Epidermal melanocyte (primary cell): ENCODE results near the gene PDE4A.
A peak's percentile ranks its signal among the peaks of the same experiment; 100 is the strongest.
"Not testable (repeated sequence)": the region's sequence is repeated elsewhere in the genome, so short reads cannot be mapped to it uniquely, and the experiment has no call there.

Source experiments
- DNase-seq: peaks from one replicate; pipeline ENCODE4 v3.0.0; 2011; ENCODE audit warnings: low spot score; ENCODE audit not compliant: insufficient read length

Gene PDE4A

DNA sequence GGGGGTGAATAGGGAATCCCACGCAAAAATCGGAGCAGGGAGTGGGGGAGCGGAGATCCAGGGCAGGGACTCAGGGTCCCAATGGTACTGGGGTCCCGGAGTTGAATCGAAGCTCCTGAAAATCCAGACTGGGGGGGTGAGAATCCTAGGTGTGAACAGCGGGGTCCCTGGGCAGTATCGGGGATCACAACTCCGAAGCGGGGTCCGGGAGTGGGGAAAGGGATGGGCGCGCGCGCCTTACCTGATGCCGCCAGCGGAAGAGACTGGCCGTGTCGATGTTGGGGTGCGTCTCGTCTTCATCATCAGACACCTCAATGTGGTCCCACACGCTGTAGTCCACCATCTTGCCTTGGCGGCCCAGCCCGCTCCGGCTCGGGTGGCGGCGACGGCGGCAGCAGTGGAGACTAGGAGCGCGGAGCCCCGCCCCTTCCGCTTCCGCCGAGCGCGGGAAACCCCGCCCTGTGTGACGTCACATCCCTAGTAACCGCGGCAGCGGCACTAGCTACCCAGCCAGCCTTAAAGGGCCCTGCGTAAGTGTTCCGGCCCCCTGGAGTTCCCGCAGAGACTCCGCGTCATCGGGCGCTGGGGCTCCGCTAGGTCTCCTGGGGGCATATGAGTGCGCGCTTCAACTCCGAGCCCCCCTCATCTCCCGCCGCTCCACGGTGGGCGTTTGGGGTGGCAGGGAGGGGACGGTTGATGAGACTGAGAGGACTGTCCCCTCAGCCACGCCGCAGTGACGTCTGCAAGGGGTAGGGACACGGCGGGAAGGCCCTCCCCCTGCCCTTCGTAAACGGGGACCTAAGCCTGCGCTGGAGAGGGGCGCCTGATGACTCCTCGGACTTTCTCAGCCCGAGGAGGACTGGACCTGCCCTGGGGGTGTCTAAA is 17.0 kb upstream of the PDE4A start, which contains the start of gene CDC37:
Gene CDC37, minus strand, starts transcription at position 406 of the 885 bp plus-strand sequence. Its CDS starts 63 bp downstream, at position 343.
- DNase-seq = peak; percentile 99

DNA sequence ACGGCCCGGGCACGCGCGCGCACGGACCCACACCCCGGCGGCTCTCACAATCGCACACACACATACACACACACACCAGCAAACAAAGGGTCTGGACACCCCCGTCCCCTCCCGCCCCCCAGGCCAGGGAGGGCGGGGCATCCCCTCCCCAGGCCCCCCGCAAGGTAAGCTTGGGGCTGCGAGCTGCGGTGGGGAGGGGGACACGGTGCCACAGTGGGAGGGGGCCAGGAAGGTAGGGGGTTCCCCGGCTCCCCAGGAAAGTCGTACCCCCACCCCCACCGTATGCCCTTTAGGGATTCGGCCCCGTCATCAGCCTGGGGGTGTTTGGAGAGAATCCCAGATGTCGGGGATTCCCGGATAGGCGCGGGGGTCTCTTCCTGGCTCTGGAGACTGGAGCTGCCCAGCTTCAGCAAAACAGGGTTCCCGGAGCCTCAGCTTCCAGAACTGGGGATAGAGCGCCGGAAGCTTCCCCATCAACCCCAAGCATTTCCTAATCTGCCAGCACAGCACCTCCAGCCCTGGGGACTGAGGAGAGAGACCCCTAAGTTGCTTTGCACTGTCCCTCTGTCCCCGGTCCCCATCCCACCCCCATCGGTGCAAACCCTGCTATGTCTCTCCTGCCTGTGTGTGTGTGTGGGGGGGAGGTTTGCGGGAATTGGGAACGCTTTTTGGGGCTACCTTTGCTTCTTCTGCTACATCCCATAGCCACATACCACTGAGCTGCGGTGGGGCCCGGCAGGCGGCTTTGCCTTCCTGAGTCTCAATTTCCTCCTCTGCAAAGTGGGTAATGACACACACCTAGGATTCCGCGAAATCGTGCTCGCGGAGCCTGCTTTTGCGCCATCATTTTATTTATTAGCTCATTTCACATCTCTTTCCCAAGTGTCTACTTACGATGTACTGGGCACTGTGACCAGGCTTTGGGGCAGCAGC is 15.2 kb upstream of the PDE4A start:
- peak; percentile 3 for DNase-seq

DNA sequence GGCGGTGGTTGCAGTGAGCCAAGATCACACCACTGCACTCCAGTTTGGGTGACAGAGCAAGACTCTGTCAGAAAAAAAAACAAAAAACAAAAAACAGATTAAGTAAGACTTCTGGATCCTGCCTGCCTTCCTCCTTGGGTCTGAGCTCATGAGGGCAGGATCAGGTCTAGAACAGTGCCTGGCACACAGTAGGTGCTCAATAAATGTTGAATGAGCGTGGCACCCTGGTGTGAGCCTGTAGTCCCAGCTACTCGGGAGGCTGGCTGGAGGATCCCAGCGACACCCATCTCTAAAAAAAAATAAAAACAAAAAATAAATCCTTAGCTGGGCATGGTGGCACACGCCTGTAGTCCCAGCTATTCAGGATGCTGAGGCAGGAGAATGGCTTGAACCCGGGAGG is 14.1 kb upstream of the PDE4A start:
- no peak for DNase-seq

- peak; percentile 11 for DNase-seq
Observed at GRCh38 chr19:10407096-10407495, 13.2 kb upstream of the PDE4A start.

DNA sequence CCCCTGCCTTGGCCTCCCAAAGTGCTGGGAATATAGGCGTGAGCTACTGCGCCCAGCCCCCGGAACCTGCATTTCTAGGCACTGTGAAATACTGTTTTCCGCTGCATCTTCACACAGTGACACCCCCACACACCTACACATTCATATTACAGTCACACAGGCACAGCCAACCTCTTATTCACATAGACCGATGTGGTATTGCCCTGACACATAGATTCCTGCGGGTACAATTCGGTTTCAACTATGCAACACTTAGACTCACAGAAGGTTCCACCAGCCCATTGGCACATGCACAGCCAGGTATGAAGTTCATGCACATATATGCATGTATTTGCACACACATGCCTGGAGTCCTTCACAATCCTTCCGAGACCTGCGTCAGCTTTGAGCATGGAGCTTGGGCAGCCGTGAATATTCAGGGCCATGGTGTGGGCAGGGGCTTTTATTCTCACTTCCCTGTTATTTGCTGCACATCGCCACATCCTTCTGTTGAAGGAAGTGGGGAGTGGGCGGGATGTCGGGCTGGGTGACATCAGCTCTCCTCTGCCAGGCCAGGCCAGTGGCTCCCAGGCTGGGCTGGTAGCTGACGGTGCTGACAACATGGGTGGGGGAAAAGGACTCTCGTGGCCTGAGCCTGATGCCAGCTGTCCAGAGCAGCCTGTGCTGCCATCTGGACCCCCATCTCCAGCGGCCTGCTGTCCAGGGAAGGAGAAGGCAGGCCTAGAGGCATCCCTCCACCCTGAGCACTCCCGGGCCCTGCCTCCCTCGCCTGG is 11.6 kb upstream of the PDE4A start:
- peak; percentile 4 for DNase-seq

DNA sequence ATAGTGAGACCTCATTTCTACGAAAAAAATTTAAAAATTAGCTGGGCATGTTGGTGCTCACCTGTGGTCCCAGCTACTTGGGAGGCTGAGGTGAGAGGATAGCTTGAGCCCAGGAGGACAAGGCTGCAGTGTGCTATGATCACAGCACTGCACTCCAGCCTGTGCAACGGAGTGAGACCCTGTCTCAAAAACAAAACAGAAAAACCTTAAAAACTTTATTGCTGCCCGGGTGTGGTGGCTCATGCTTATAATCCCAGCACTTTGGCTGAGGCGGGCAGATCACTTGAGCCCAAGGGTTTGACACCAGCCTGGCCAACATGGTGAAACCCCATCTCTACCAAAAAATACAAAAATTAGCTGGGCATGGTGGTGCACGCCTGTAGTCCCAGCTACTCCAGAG is 9.1 kb upstream of the PDE4A start:
- not testable (repeated sequence) for DNase-seq

DNA sequence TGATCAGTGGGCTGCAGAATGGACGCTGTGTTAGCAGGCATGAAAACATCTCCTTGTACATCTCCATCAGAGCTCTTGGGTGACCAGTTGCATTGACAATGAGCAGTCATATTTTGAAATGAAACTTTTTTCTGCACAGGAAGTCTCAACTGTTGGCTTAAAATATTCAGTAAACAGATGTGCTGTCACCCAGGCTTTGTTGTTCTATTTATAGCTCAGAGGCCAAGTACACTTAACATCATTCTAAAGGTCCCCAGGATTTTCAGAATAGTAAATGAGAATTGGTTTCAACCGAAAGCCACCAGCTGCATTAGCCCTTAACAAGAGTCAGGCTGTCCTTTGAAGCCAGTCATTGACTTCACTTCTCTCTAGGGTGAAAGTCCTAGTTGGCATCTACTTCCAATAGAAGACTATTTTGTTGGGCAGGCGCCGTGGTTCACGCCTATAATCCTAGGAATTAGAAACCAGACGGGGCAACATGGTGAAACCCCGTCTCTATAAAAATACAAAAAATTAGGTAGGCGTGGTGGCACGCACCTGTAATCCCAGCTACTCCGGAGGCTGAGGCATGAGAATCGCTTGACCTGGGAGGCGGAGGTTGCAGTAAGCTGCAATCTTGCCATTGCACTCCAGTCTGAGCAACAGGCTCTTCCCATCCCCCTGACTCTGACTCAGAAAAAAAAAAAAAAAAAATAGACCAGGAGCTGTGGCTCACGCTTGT is 7.9 kb upstream of the PDE4A start:
- no peak for DNase-seq

DNA sequence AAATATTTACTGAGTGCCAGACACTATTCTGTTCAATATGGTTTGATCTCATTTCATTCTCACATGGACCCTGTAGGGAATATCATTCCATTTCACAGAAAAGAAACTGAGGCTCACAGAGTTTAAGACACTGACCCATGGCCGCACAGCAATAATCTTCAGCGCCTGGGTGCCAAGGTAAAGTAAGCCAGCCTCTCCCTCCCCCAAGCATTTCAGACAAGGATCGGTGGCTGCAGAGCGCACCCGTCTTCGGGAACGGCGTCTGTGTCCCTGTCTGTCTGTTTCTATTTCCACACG is 4.3 kb upstream of the PDE4A start:
- DNase-seq = no peak

- DNase-seq = peak; percentile 96
Observed at GRCh38 chr19:10416380-10417257, 3.7 kb upstream of the PDE4A start.

DNA sequence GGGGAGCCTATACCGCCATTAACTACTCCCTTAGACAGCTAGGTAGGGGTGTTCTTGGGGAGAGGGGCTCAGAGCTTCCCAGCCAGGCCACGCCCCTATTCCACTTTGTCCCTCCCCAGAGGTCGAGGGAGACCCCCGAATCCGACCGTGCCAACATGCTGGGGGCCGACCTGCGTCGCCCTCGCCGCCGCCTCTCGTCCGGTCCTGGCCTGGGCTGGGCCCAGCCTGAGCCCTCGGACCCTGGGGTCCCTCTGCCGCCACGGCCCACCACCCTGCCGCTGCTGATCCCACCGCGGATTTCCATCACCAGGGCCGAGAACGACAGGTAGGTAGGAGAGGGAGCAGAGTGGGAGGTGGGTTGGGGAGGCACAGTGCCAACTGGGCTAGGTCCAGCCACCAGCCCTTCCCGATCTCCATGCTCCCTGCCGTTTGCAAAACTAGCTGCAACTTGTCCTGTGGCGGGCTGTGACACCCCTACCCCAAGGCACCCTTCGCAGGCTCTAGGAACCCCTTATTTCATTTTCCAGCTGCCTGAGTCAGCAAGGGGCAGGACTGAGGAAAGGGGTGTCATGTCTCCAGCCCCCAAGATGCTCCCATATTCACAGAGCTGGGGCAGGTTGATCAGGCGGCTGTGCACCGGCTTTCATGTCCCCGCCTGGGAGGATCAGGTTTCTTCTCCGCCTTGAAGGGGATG is 2.6 kb upstream of the PDE4A start:
- DNase-seq = peak; percentile 17

GRCh38 chr19:10418235-10418484 is 2.2 kb upstream of the PDE4A start:
- DNase-seq = no peak

DNA sequence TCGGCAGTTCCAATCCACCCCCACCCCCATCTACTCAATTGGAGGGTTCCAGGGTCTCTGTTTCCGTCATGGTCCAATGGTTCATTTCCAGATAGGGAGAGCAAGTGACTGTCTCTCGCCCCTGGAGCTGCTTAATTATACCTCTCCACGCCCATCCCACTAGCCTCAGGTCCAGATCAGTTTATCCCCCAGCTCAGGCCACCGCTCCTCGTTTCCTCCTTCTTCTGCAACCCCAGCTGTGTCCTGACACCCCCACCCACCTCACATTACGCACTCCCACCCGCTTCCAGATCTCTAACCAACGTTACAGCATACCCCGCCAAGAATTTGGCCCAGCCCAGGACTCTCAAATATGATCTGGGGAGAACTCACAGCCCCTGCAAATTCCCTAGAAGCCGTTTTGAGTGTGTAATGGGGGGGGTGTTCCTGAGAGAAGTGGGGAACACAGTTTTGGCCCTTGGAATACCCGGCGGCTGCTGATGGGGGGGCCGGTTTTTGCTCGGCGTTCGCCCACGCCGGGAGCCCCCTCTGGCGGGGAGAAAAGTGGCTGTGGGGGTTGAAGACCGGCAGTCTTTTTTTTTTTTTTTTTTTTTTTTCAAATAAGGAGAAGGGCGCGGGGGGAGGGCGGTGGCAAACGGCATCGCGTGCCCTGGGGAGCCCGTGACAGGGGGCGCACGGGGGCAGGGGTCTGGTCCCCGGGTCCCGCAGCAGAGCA is 1.7 kb upstream of the PDE4A start:
- DNase-seq = peak; percentile 15

DNA sequence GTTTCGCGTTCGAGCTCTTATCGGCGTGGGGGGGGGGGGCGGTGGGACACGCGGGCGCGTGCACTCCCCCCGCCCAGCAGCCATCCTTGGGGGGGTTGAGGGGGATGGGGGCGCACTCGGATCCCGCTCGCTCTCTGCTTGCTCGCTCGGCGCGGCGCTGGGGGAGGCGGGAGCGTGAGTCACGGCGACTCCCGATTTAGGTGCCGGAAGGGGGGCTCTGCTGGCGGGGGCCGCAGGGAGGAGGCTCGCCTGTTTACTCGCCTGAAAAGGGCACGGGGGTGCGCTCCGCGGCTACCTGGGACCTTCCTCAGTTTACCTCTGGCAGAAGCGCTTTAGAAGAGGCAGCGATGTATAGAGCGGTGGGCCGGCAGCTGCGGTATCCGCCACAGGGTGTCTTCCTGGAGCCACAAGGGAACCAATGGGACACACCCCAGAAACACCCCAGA is 1.1 kb upstream of the PDE4A start:
- peak; percentile 2 for DNase-seq

- DNase-seq = peak; percentile 37
Observed at GRCh38 chr19:10419646-10420443, 493 bp upstream of the PDE4A start.

GRCh38 chr19:10421240-10422045 is 1.1 kb downstream of the PDE4A start:
- peak; percentile 15 for DNase-seq

DNA sequence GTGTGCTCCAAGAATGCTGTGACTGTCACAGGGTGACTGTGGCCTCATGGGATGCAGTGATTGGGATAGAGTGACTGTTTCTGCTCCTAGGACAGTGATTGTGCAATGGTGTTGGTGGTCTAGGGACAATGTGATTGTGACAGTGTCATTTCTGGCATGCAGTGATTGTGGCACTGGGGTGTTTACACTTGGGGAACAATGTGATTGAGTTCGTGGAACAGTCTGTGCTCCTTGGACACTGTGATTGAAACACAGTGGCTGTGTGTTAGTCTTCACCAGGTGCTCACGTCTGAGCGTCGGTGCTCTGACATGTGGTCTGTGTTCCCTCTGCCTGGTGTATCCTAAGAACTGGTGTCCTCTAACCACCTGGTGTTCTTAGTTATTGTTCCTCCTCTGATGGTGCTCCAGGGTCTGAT is 1.7 kb downstream of the PDE4A start:
- peak; percentile 17 for DNase-seq

GRCh38 chr19:10422846-10423245 is 2.5 kb downstream of the PDE4A start:
- peak; percentile 22 for DNase-seq
